ENCODE data around the gene ANK3.

GRCh38 chr10:60385399-60385738 is 4.3 kb downstream of the ANK3 start:
- TF ChIP-seq CTCF (IDR thresholded peaks at IDR 0.05 in 4 of 5, conservative IDR thresholded peaks at IDR 0.05 in 1 of 5) (no peak), POLR2A (IDR thresholded peaks at IDR 0.05) (no peak)
